Immature natural killer cell (primary cell): ENCODE data around the gene OR13A1. TPM values are rescaled to one million over a fixed set of nuclear protein-coding genes. Genes with fewer than 3 reads are reported as not detected.
"Not testable (repeated sequence)": the region's sequence is repeated elsewhere in the genome, so short reads cannot be mapped to it uniquely, and the experiment has no call there.

Experiments
- DNase-seq, 3 donors: peaks; one replicate each; pipeline ENCODE4 v3.0.0; 2022; ENCODE audit warnings: mixed read lengths in 1 of 3
- H3K27ac Mint-ChIP-seq, 6 donors: one replicate each; pipeline ENCODE4 v1.8.0; 2020; ENCODE audit warnings: mixed read lengths in 6 of 6, mild to moderate bottlenecking in 5 of 6, inconsistent platforms in 4 of 6, moderate library complexity in 3 of 6
- H3K27me3 Mint-ChIP-seq, 3 donors: one replicate each; pipeline ENCODE4 v1.8.0; 2020 to 2021; ENCODE audit warnings: low read depth in 3 of 3, mild to moderate bottlenecking in 3 of 3, mixed read lengths in 3 of 3, moderate library complexity in 3 of 3, inconsistent platforms in 1 of 3
- H3K36me3 Mint-ChIP-seq, 3 donors: one replicate each; pipeline ENCODE4 v1.8.0; 2020; ENCODE audit warnings: mixed read lengths in 3 of 3, inconsistent platforms in 2 of 3, mild to moderate bottlenecking in 2 of 3
- H3K4me1 Mint-ChIP-seq, 2 donors: one replicate each; pipeline ENCODE4 v1.8.0; 2020; ENCODE audit warnings: inconsistent platforms in 2 of 2, mild to moderate bottlenecking in 2 of 2, mixed read lengths in 2 of 2, moderate library complexity in 1 of 2
- H3K4me3 Mint-ChIP-seq, 5 donors: one replicate each; pipeline ENCODE4 v1.8.0; 2020; ENCODE audit warnings: mild to moderate bottlenecking in 5 of 5, mixed read lengths in 5 of 5, inconsistent platforms in 3 of 5, moderate library complexity in 3 of 5
- H3K9me3 Mint-ChIP-seq, 6 donors: one replicate each; pipeline ENCODE4 v1.8.0; 2020; ENCODE audit warnings: mild to moderate bottlenecking in 6 of 6, mixed read lengths in 6 of 6, inconsistent platforms in 4 of 6, moderate library complexity in 3 of 6
- polyA plus RNA-seq, 3 donors: library from polyadenylated mRNA; unstranded; fragments of 300-500 nt; fragmentation: Illumina TruSeq; gene quantifications; one replicate each; pipeline ENCODE4 v1.2.3, GENCODE V29; 2021

The OR13A1 gene
- polyA plus RNA-seq, result not detected

- peaks cover 2 to 21% (median 8%) of the 10 kb centered on the region in 6 donors for H3K9me3 Mint-ChIP-seq
- no peak within 1 kb of the TSS for H3K27ac Mint-ChIP-seq
- peaks cover 3 to 6% (median 6%) of the 10 kb centered on the region in 3 donors for H3K27me3 Mint-ChIP-seq
- H3K36me3 Mint-ChIP-seq, result no peaks in the 10 kb centered on the region
- no peak for DNase-seq
- H3K4me3 Mint-ChIP-seq, result no peak within 1 kb of the TSS
- H3K4me1 Mint-ChIP-seq, result no peaks in the 10 kb centered on the region
Observed at GRCh38 chr10:45315508-45315907, at the start of gene OR13A1. Gene OR13A1 (minus strand): TSS chr10:45315608. CDS start chr10:45304422, 11,186 bp downstream.

- H3K27ac Mint-ChIP-seq, H3K4me3 Mint-ChIP-seq, H3K4me1 Mint-ChIP-seq, H3K36me3 Mint-ChIP-seq, DNase-seq, H3K9me3 Mint-ChIP-seq: not testable (repeated sequence)
- peaks cover 3 to 13% (median 3%) of the 10 kb centered on the region in 3 donors for H3K27me3 Mint-ChIP-seq
Observed at GRCh38 chr10:45361983-45362799, 46.8 kb upstream of the OR13A1 start.

- H3K4me1 Mint-ChIP-seq, H3K27ac Mint-ChIP-seq, H3K9me3 Mint-ChIP-seq, DNase-seq, H3K36me3 Mint-ChIP-seq, H3K4me3 Mint-ChIP-seq: not testable (repeated sequence)
- H3K27me3 Mint-ChIP-seq, result peaks cover 3 to 12% (median 3%) of the 10 kb centered on the region in 3 donors
Observed at GRCh38 chr10:45358961-45359360, 43.6 kb upstream of the OR13A1 start.

GRCh38 chr10:45355494-45355893 lies 40.1 kb upstream of the OR13A1 start:
- H3K4me1 Mint-ChIP-seq, result no peaks in the 10 kb centered on the region
- no peak overlapping the region for H3K4me3 Mint-ChIP-seq
- H3K36me3 Mint-ChIP-seq, result no peaks in the 10 kb centered on the region

GRCh38 chr10:45354261-45354660 lies 38.9 kb upstream of the OR13A1 start:
- Mint-ChIP-seq H3K36me3 (no peaks in the 10 kb centered on the region), H3K27ac (no peak overlapping the region), H3K4me3 (no peak overlapping the region), H3K9me3 (no peaks in the 10 kb centered on the region), H3K27me3 (peaks cover 2 to 6% (median 4%) of the 10 kb centered on the region in 3 donors), H3K4me1 (no peaks in the 10 kb centered on the region)
- no peak for DNase-seq

More at GRCh38 chr10:45355494-45355893, 40.1 kb upstream of the OR13A1 start:
- Mint-ChIP-seq H3K9me3 (no peaks in the 10 kb centered on the region), H3K27ac (no peak overlapping the region), H3K27me3 (peaks cover 2 to 4% (median 2%) of the 10 kb centered on the region in 3 donors)
- DNase-seq, result no peak

- Mint-ChIP-seq H3K36me3 (no peaks in the 10 kb centered on the region), H3K4me1 (no peaks in the 10 kb centered on the region), H3K27ac (no peak overlapping the region), H3K4me3 (no peak overlapping the region), H3K9me3 (peaks cover 0 to 3% (median 1%) of the 10 kb centered on the region in 6 donors), H3K27me3 (peaks cover 0 to 8% (median 4%) of the 10 kb centered on the region in 3 donors)
- DNase-seq, result no peak
Observed at GRCh38 chr10:45353186-45353585, 37.8 kb upstream of the OR13A1 start.

GRCh38 chr10:45348196-45348765 lies 32.9 kb upstream of the OR13A1 start:
- H3K36me3 Mint-ChIP-seq, H3K4me1 Mint-ChIP-seq, H3K9me3 Mint-ChIP-seq, DNase-seq, H3K27me3 Mint-ChIP-seq, H3K27ac Mint-ChIP-seq, H3K4me3 Mint-ChIP-seq: not testable (repeated sequence)

- H3K4me1 Mint-ChIP-seq, H3K9me3 Mint-ChIP-seq, H3K27ac Mint-ChIP-seq, H3K4me3 Mint-ChIP-seq, DNase-seq, H3K36me3 Mint-ChIP-seq, H3K27me3 Mint-ChIP-seq: not testable (repeated sequence)
Observed at GRCh38 chr10:45347464-45347863, 32.1 kb upstream of the OR13A1 start.

- not testable (repeated sequence) for H3K4me1 Mint-ChIP-seq, H3K4me3 Mint-ChIP-seq, H3K27me3 Mint-ChIP-seq, H3K36me3 Mint-ChIP-seq, DNase-seq, H3K9me3 Mint-ChIP-seq, H3K27ac Mint-ChIP-seq
Observed at GRCh38 chr10:45346652-45347335, 31.4 kb upstream of the OR13A1 start.

GRCh38 chr10:45340420-45340819 lies 25.0 kb upstream of the OR13A1 start:
- DNase-seq, H3K9me3 Mint-ChIP-seq, H3K36me3 Mint-ChIP-seq, H3K4me1 Mint-ChIP-seq, H3K4me3 Mint-ChIP-seq, H3K27ac Mint-ChIP-seq, H3K27me3 Mint-ChIP-seq: not testable (repeated sequence)

- Mint-ChIP-seq H3K36me3 (no peaks in the 10 kb centered on the region), H3K4me1 (no peaks in the 10 kb centered on the region), H3K9me3 (peaks cover 0 to 2% (median 0%) of the 10 kb centered on the region in 6 donors), H3K27me3 (peaks cover 0 to 2% (median 2%) of the 10 kb centered on the region in 3 donors), H3K27ac (no peak overlapping the region), H3K4me3 (no peak overlapping the region)
- no peak for DNase-seq
Observed at GRCh38 chr10:45339894-45340293, 24.5 kb upstream of the OR13A1 start.

- not testable (repeated sequence) for H3K4me3 Mint-ChIP-seq, H3K4me1 Mint-ChIP-seq, H3K27ac Mint-ChIP-seq, DNase-seq, H3K36me3 Mint-ChIP-seq, H3K9me3 Mint-ChIP-seq
- H3K27me3 Mint-ChIP-seq, result peaks cover 0 to 19% (median 11%) of the 10 kb centered on the region in 3 donors
Observed at GRCh38 chr10:45331824-45332223, 16.4 kb upstream of the OR13A1 start.

GRCh38 chr10:45326864-45327263 lies 11.5 kb upstream of the OR13A1 start:
- peaks cover 2 to 21% (median 17%) of the 10 kb centered on the region in 3 donors for H3K27me3 Mint-ChIP-seq
- not testable (repeated sequence) for H3K27ac Mint-ChIP-seq

GRCh38 chr10:45325116-45325515 lies 9.7 kb upstream of the OR13A1 start:
- Mint-ChIP-seq H3K4me1 (no peaks in the 10 kb centered on the region), H3K9me3 (peaks cover 5 to 10% (median 6%) of the 10 kb centered on the region in 6 donors), H3K27me3 (peaks cover 2 to 12% (median 11%) of the 10 kb centered on the region in 3 donors), H3K36me3 (no peaks in the 10 kb centered on the region), H3K27ac (no peak overlapping the region), H3K4me3 (no peak overlapping the region)
- DNase-seq, result no peak

More at GRCh38 chr10:45326864-45327263, 11.5 kb upstream of the OR13A1 start:
- DNase-seq, H3K36me3 Mint-ChIP-seq, H3K4me3 Mint-ChIP-seq, H3K4me1 Mint-ChIP-seq: not testable (repeated sequence)
- H3K9me3 Mint-ChIP-seq, result peaks cover 5 to 11% (median 6%) of the 10 kb centered on the region in 6 donors
